ENCODE results near the gene BOLA1. TPM values are rescaled to one million over a fixed set of nuclear protein-coding genes. Genes with fewer than 3 reads are reported as not detected.
"Not testable (repeated sequence)": the region's sequence is repeated elsewhere in the genome, so short reads cannot be mapped to it uniquely, and the experiment has no call there.

BOLA1 gene
- total and polyA plus RNA-seq, 3 experiments from 2014 or later, result 27.3 to 31.6 (median 28.4) TPM

- Histone ChIP-seq H3K27me3 (ENCODE audit: insufficient read depth, low read length, poor library complexity, severe bottlenecking) (no peaks in the 10 kb centered on the region), H3K4me3 (ENCODE audit: low read length) (peak overlapping the region; percentile 70), H3K36me3 (ENCODE audit: insufficient read depth, low read length) (no peaks in the 10 kb centered on the region), H3K9me3 (ENCODE audit: low read length) (no peaks in the 10 kb centered on the region), H3K4me1 (ENCODE audit: insufficient read depth, low read length) (peaks cover 44% of the 10 kb centered on the region), H3K27ac (ENCODE audit: low read depth, low read length) (peak overlapping the region; percentile 94)
- no peaks in the 10 kb centered on the region for H3K27me3 Mint-ChIP-seq
- no peak overlapping the region for H3K4me3 Mint-ChIP-seq
- DNase-seq, result peak in 1 of 5 donors; percentile 16
- CTCF ChIA-PET, result interaction anchor here (0.6 to 2.2 kb wide), 3 partner anchors 22 to 1047 kb away, joined by 3 to 9 read pairs (median 3); no protein-coding TSS in a partner anchor
- no peak overlapping the region for H3K27ac Mint-ChIP-seq
- H3K36me3 Mint-ChIP-seq, result no peaks in the 10 kb centered on the region
- POLR2A ChIA-PET, result interaction anchor here (0.7 to 8.3 kb wide), 2 partner anchors 38 to 43 kb away, joined by 3 to 177 read pairs; partner anchors contain the start of gene SF3B4
- peaks cover 16 to 25% (median 17%) of the 10 kb centered on the region in 3 donors for H3K4me1 Mint-ChIP-seq
- no peaks in the 10 kb centered on the region for H3K9me3 Mint-ChIP-seq
Measured at GRCh38 chr1:149884433-149885338, 14.7 kb upstream of the BOLA1 start.

- Mint-ChIP-seq H3K27ac (no peak overlapping the region), H3K9me3 (no peaks in the 10 kb centered on the region), H3K4me1 (peaks cover 9 to 21% (median 12%) of the 10 kb centered on the region in 3 donors), H3K36me3 (no peaks in the 10 kb centered on the region), H3K27me3 (no peaks in the 10 kb centered on the region), H3K4me3 (no peak overlapping the region)
- DNase-seq, result peak; percentile 41 to 78 (median 64)
- Histone ChIP-seq H3K9me3 (ENCODE audit: low read length) (no peaks in the 10 kb centered on the region), H3K27me3 (ENCODE audit: insufficient read depth, low read length, poor library complexity, severe bottlenecking) (no peaks in the 10 kb centered on the region), H3K27ac (ENCODE audit: low read depth, low read length) (peak overlapping the region; percentile 94), H3K4me3 (ENCODE audit: low read length) (peak overlapping the region; percentile 70), H3K36me3 (ENCODE audit: insufficient read depth, low read length) (no peaks in the 10 kb centered on the region), H3K4me1 (ENCODE audit: insufficient read depth, low read length) (peaks cover 36% of the 10 kb centered on the region)
- ChIA-PET POLR2A (interaction anchor here (0.7 to 8.3 kb wide), 8 partner anchors 14 to 479 kb away, joined by 3 to 177 read pairs (median 12); partner anchors contain the start of genes BOLA1, OTUD7B, RPRD2 and SF3B4), CTCF (interaction anchor here (0.9 to 2.2 kb wide), 5 partner anchors 16 to 42 kb away, joined by 3 to 9 read pairs (median 5); no protein-coding TSS in a partner anchor)
Measured at GRCh38 chr1:149885339-149886120, 13.8 kb upstream of the BOLA1 start.

- not testable (repeated sequence) for DNase-seq; H3K9me3 ChIP-seq (ENCODE audit: low read length); H3K36me3 ChIP-seq (ENCODE audit: insufficient read depth, low read length); H3K27ac Mint-ChIP-seq; H3K36me3 Mint-ChIP-seq; H3K27me3 Mint-ChIP-seq; H3K4me3 Mint-ChIP-seq; H3K9me3 Mint-ChIP-seq; H3K27me3 ChIP-seq (ENCODE audit: insufficient read depth, low read length, poor library complexity, severe bottlenecking)
- H3K4me1 ChIP-seq (ENCODE audit: insufficient read depth, low read length), result peaks cover 36% of the 10 kb centered on the region
- ChIA-PET POLR2A (interaction anchor here (0.7 to 8.3 kb wide), 11 partner anchors 14 to 478 kb away, joined by 3 to 177 read pairs (median 9); partner anchors contain the start of genes BOLA1, OTUD7B, RPRD2 and SF3B4), CTCF (interaction anchor here (0.9 to 2.2 kb wide), 4 partner anchors 16 to 42 kb away, joined by 4 to 9 read pairs (median 6); no protein-coding TSS in a partner anchor)
- H3K4me3 ChIP-seq (ENCODE audit: low read length), result peak overlapping the region; percentile 70
- peaks cover 9 to 18% (median 12%) of the 10 kb centered on the region in 3 donors for H3K4me1 Mint-ChIP-seq
- H3K27ac ChIP-seq (ENCODE audit: low read depth, low read length), result peak overlapping the region; percentile 94
Measured at GRCh38 chr1:149886121-149886395, 13.3 kb upstream of the BOLA1 start.

- Mint-ChIP-seq H3K27ac (no peak overlapping the region), H3K27me3 (no peaks in the 10 kb centered on the region), H3K4me3 (no peak overlapping the region), H3K4me1 (peaks cover 8 to 15% (median 12%) of the 10 kb centered on the region in 3 donors), H3K9me3 (no peaks in the 10 kb centered on the region), H3K36me3 (no peaks in the 10 kb centered on the region)
- peaks cover 35% of the 10 kb centered on the region for H3K4me1 ChIP-seq (ENCODE audit: insufficient read depth, low read length)
- H3K36me3 ChIP-seq (ENCODE audit: insufficient read depth, low read length), result no peaks in the 10 kb centered on the region
- no peaks in the 10 kb centered on the region for H3K9me3 ChIP-seq (ENCODE audit: low read length)
- H3K27ac ChIP-seq (ENCODE audit: low read depth, low read length), result peak overlapping the region; percentile 94
- peak overlapping the region; percentile 76 for H3K4me3 ChIP-seq (ENCODE audit: low read length)
- no peaks in the 10 kb centered on the region for H3K27me3 ChIP-seq (ENCODE audit: insufficient read depth, low read length, poor library complexity, severe bottlenecking)
- ChIA-PET POLR2A (interaction anchor here (0.8 to 8.3 kb wide), 19 partner anchors 8 to 693 kb away, joined by 3 to 177 read pairs (median 9); partner anchors contain the start of genes ANP32E, BOLA1, MCL1 and OTUD7B), CTCF (interaction anchor here (0.9 to 2.2 kb wide), 11 partner anchors 9 to 349 kb away, joined by 3 to 11 read pairs (median 5); partner anchors contain the start of gene BOLA1)
- DNase-seq, result peak; percentile 67 to 95 (median 93)
Measured at GRCh38 chr1:149886396-149887195, 12.8 kb upstream of the BOLA1 start.

- H3K27me3 Mint-ChIP-seq; H3K27me3 ChIP-seq (ENCODE audit: insufficient read depth, low read length, poor library complexity, severe bottlenecking); DNase-seq; H3K9me3 ChIP-seq (ENCODE audit: low read length); H3K4me3 Mint-ChIP-seq; H3K36me3 Mint-ChIP-seq; H3K36me3 ChIP-seq (ENCODE audit: insufficient read depth, low read length); H3K27ac Mint-ChIP-seq; H3K9me3 Mint-ChIP-seq: not testable (repeated sequence)
- Histone ChIP-seq H3K4me1 (ENCODE audit: insufficient read depth, low read length) (peaks cover 29% of the 10 kb centered on the region), H3K4me3 (ENCODE audit: low read length) (peak overlapping the region; percentile 76), H3K27ac (ENCODE audit: low read depth, low read length) (peak overlapping the region; percentile 94)
- ChIA-PET CTCF (interaction anchor here (1.2 to 2.2 kb wide), 12 partner anchors 10 to 348 kb away, joined by 3 to 11 read pairs (median 6); partner anchors contain the start of genes BOLA1 and SF3B4), POLR2A (interaction anchor here (0.7 to 8.3 kb wide), 19 partner anchors 8 to 692 kb away, joined by 3 to 177 read pairs (median 8); partner anchors contain the start of genes ANP32E, BOLA1, MCL1 and OTUD7B)
- H3K4me1 Mint-ChIP-seq, result peaks cover 7 to 10% (median 10%) of the 10 kb centered on the region in 3 donors
Measured at GRCh38 chr1:149887196-149887455, 12.2 kb upstream of the BOLA1 start.

GRCh38 chr1:149887456-149888246 is 11.7 kb upstream of the BOLA1 start:
- H3K36me3 Mint-ChIP-seq, result no peaks in the 10 kb centered on the region
- no peak overlapping the region for H3K27ac Mint-ChIP-seq
- no peaks in the 10 kb centered on the region for H3K9me3 Mint-ChIP-seq
- Histone ChIP-seq H3K9me3 (ENCODE audit: low read length) (no peaks in the 10 kb centered on the region), H3K4me3 (ENCODE audit: low read length) (peak overlapping the region; percentile 76), H3K36me3 (ENCODE audit: insufficient read depth, low read length) (no peaks in the 10 kb centered on the region), H3K27ac (ENCODE audit: low read depth, low read length) (peak overlapping the region; percentile 94), H3K27me3 (ENCODE audit: insufficient read depth, low read length, poor library complexity, severe bottlenecking) (no peaks in the 10 kb centered on the region), H3K4me1 (ENCODE audit: insufficient read depth, low read length) (peaks cover 26% of the 10 kb centered on the region)
- DNase-seq, result peak; percentile 57 to 94 (median 90)
- no peak overlapping the region for H3K4me3 Mint-ChIP-seq
- CTCF ChIA-PET, result interaction anchor here (0.9 to 2.2 kb wide), 16 partner anchors 9 to 348 kb away, joined by 3 to 11 read pairs (median 4); partner anchors contain the start of genes BOLA1, SF3B4 and VPS45
- peaks cover 3 to 5% (median 4%) of the 10 kb centered on the region in 3 donors for H3K4me1 Mint-ChIP-seq
- POLR2A ChIA-PET, result interaction anchor here (0.6 to 8.3 kb wide), 19 partner anchors 9 to 692 kb away, joined by 3 to 177 read pairs (median 8); partner anchors contain the start of genes ANP32E, BOLA1, MCL1 and OTUD7B
- H3K27me3 Mint-ChIP-seq, result no peaks in the 10 kb centered on the region
